ENCODE results near the gene DCD. TPM values are rescaled to one million over a fixed set of nuclear protein-coding genes. Genes with fewer than 3 reads are reported as not detected.

DCD gene
- total and polyA plus RNA-seq, 2 donors (not counting 3 experiments of a cell fraction or from before 2014, with no cell fraction given) = not detected

DNA sequence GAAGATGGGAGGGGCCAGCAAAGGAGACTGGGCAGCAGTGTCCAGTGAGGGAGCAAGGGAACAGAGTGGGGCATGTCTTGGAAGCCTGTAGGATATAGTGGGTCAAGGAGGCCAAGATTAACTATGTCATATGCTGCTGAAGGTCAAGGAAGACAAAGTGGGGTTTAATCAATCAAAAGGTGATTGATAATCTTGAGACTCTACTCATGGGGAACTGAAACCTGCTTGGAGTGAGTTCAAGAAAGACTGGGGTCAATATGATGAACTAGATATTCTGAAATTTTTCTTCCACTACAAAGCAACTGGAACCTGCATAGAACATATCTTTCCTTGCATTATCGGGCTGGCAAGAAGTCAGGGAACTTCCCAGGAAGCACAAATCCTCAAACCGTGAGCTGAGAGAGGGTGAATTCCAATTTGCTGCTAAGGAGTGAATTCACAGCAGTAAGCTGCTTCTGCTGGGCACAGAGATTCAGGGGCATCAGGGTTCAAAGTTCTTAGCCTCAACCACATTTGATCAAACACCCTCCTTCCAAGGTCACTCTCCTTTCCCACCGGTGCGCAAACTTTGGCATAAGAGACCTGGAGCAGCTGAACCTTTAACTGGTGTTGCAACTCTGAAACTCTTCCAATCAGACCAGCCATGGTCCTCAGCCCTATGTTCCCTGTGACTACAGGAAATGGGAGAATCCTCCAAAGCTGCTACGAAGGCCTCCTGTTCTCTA lies 40.3 kb upstream of the DCD start:
- no peak overlapping the region for H3K27ac ChIP-seq (ENCODE audit: insufficient read depth, low read depth, low read length)
- H4K20me1 ChIP-seq (replicated peaks; ENCODE audit: control insufficient read depth, extremely low read depth, insufficient read depth, low read length) = no peaks in the 10 kb centered on the region
- peaks cover 0 to 6% of the 10 kb centered on the region in 2 experiments for H3K27me3 ChIP-seq (ENCODE audit: control insufficient read depth in 2 of 2, insufficient read depth in 2 of 2, low read length in 2 of 2)
- BruUV-seq (replicated peaks) = no TSS peak
- CTCF ChIA-PET = no interaction called here
- H3K4me3 ChIP-seq (replicated peaks in 1 of 3; ENCODE audit: insufficient read depth in 1 of 3, low read depth in 1 of 3, low read length in 3 of 3) = no peak overlapping the region
- no peak overlapping the region for H3K4me2 ChIP-seq (ENCODE audit: insufficient read depth, low read length)
- H2AFZ ChIP-seq (ENCODE audit: low read depth, low read length) = no peak overlapping the region
- DNase-seq (ENCODE audit: low read depth, low spot score) = no peak
- intact Hi-C loops (cut with micrococcal nuclease) (no loop called here), dilution Hi-C loops (cut with MboI; ENCODE audit: extremely low pct_ligation_motif_present, low sequenced_read_pairs) (no loop called here)
- H3K9ac ChIP-seq (replicated peaks; ENCODE audit: extremely low read depth, insufficient read depth, low read length) = no peak overlapping the region
- H3K79me2 ChIP-seq (ENCODE audit: control insufficient read depth, insufficient read depth, low read length) = no peaks in the 10 kb centered on the region
- H3K4me1 ChIP-seq (ENCODE audit: control insufficient read depth, extremely low read depth, insufficient read depth, low read length) = no peaks in the 10 kb centered on the region
- H3K9me1 ChIP-seq (replicated peaks; ENCODE audit: control insufficient read depth, extremely low read depth, insufficient read depth, low read length) = no peaks in the 10 kb centered on the region
- H3K36me3 ChIP-seq (ENCODE audit: control insufficient read depth in 2 of 2, extremely low read depth in 1 of 2, insufficient read depth in 2 of 2, low read length in 2 of 2) = no peaks in the 10 kb centered on the region
- TF ChIP-seq JUN (IDR thresholded peaks at IDR 0.05; ENCODE audit: borderline replicate concordance, insufficient read depth, insufficient read length, low read depth) (no peak), MYC (IDR thresholded peaks at IDR 0.05; ENCODE audit: low read depth, low read length) (no peak), POLR2AphosphoS5 (IDR thresholded peaks at IDR 0.05; ENCODE audit: insufficient read depth, low read depth, low read length) (no peak), FOS (IDR thresholded peaks at IDR 0.05; ENCODE audit: borderline replicate concordance, insufficient read depth, low read length) (no peak), EZH2 (IDR thresholded peaks at IDR 0.05; ENCODE audit: borderline replicate concordance, low read depth, low read length, severe bottlenecking) (no peak), POLR2A (IDR thresholded peaks at IDR 0.05; ENCODE audit: low read depth, low read length) (no peak), GATA2 (IDR thresholded peaks at IDR 0.05; ENCODE audit: insufficient read depth, insufficient read length, low read depth, low read length) (no peak)
- TF ChIP-seq, protein P1, sequence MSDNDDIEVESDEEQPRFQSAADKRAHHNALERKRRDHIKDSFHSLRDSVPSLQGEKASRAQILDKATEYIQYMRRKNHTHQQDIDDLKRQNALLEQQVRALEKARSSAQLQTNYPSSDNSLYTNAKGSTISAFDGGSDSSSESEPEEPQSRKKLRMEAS (IDR thresholded peaks at IDR 0.05; ENCODE audit: insufficient read depth, insufficient read length) = no peak
- TF ChIP-seq, protein P2, sequence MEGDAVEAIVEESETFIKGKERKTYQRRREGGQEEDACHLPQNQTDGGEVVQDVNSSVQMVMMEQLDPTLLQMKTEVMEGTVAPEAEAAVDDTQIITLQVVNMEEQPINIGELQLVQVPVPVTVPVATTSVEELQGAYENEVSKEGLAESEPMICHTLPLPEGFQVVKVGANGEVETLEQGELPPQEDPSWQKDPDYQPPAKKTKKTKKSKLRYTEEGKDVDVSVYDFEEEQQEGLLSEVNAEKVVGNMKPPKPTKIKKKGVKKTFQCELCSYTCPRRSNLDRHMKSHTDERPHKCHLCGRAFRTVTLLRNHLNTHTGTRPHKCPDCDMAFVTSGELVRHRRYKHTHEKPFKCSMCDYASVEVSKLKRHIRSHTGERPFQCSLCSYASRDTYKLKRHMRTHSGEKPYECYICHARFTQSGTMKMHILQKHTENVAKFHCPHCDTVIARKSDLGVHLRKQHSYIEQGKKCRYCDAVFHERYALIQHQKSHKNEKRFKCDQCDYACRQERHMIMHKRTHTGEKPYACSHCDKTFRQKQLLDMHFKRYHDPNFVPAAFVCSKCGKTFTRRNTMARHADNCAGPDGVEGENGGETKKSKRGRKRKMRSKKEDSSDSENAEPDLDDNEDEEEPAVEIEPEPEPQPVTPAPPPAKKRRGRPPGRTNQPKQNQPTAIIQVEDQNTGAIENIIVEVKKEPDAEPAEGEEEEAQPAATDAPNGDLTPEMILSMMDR (IDR thresholded peaks at IDR 0.05; ENCODE audit: extremely low read depth in 1 of 2, insufficient read depth in 1 of 2, low read depth in 1 of 2, low read length in 2 of 2) = no peak
- POLR2A ChIA-PET = no interaction called here
- FAIRE-seq = no peak
- no peaks in the 10 kb centered on the region for H3K9me3 ChIP-seq (replicated peaks; ENCODE audit: control insufficient read depth, insufficient read depth, low read length)

Measured in endothelial cell of umbilical vein (primary cell).